ENCODE results near the gene SCTR.
A peak's percentile ranks its signal among the peaks of the same experiment; 100 is the strongest.

The SCTR gene

DNA sequence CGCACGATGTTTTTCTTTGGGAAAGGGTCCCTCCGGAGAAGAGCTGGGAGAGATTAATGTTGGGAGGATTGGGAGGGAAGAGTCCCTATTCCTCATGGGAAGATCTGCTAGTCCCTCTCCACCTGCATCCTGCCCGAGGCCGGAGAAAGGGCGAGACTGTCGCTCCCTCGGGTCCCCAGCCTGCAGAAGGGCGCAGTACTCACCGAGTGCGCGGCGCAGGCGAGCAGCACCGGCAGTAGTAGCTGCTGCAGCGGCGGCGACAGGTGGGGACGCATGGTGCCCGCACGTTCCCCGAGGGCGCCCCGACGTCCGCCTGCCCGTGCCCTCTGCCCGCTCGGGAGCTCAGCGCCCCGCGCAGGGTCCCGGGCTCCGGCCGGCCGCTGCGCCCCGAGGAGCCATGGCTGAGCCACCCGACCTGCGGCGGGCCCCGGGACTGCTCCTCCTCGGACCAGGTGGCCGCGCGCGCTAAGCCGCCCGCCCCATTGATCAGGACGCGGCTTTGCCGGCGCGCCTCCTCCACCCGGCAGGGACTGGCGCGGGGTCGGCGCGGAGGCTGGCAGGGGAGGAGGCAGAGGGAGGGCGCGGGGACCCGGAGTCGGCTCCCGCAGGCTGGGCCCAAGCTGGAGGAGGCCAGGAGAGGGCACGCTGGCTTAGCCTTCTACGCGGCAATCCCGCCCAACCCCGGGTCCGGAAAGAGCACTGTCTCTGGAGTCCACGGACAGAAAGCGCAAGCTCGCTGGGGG is at the start of gene SCTR:
SCTR (minus strand) TSS at position 532 of the 743 bp plus-strand sequence; CDS start at position 275, 257 bp downstream.
- DNase-seq: no peak

DNA sequence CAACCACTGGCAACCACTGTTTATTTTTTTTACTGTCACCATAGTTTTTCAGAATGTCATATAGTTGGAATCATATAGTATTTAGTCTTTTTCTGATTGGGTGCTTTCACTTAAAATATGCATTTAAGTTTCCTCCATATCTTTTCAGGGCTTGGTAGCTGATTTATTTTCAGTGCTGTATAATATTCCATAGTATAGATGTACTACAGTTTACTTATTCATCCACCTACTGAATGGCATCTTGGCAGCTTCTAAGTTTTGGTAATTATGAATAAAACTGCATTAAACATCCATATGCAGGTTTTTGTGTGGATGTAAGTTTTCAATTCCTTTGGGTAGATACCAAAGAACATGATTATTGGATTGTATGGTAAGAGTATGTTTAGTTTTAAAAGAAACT is 43.0 kb upstream of the SCTR start:
- no peak for DNase-seq

- no peak for DNase-seq
Measured at GRCh38 chr2:119565481-119565880, 41.2 kb upstream of the SCTR start.

DNA sequence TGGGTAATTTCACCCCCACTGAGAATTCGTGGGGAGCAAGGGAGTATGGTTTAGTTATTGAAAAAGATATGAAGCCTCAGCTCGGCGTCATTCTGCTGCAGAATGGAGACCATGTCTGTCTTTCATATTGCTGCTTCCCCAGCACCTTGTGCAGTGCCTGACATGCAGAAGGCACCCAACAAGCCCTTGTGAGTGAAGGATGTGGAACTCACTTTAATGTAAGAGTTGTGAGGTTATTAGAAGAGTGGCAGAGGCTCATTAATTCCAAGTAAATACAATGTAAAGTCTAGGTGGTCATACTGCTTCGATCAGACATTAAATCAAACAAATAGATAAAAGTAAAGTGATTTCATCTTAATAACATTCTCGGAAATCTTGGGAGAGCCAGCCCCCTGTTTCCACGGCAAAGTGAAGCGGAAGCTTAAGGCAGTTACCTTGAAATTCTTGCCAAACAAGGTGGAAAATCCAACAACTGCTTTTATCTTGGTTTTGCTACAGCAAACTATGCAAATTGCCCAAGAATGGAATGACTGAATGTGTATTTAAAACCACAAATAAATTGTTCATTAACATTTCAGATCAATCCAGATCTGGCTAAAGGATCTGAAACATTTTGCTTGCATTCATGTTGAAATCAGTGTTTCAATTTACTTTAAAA is 29.5 kb upstream of the SCTR start:
- no peak for DNase-seq

DNA sequence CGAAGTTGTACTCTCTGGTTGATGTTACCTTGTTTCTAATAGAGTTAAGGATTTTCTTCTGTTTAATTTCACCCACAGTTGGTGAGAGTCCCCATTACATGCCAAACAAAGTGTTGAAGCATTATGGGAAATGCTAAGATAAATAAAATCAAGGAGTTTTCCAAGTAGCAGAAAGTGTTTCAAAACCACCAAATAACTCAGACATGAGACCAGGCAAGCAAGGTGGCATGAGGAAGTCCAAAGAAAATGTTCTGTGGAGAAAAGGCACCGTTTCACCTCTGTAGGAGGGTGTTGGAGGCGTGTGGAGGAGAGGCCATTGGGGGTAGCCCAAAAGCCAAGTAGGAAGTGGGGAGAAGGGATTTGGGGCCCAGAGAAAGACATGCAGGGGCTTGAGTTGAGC is 28.6 kb upstream of the SCTR start:
- no peak for DNase-seq

DNA sequence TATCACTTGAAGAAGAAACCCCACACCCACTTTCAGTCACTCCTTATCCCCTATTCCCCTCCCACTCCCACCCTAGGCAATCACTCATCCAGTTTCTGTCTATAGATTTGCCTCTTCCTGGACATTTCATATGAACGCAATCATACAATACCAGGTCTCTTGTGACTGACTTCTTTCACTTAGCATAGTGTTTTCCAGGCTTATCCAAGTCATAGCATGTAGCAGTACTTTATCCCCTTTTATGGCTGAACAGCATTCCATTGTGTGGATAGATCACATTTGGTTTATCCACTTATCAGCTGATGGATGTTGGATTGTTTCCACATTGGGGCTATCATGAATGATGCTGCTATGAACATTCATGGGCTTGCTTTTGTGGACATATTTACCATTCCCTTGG is 26.6 kb upstream of the SCTR start:
- no peak for DNase-seq

- no peak for DNase-seq
Measured at GRCh38 chr2:119550346-119550745, 26.1 kb upstream of the SCTR start.

GRCh38 chr2:119549241-119549640 is 25.0 kb upstream of the SCTR start:
- no peak for DNase-seq

DNA sequence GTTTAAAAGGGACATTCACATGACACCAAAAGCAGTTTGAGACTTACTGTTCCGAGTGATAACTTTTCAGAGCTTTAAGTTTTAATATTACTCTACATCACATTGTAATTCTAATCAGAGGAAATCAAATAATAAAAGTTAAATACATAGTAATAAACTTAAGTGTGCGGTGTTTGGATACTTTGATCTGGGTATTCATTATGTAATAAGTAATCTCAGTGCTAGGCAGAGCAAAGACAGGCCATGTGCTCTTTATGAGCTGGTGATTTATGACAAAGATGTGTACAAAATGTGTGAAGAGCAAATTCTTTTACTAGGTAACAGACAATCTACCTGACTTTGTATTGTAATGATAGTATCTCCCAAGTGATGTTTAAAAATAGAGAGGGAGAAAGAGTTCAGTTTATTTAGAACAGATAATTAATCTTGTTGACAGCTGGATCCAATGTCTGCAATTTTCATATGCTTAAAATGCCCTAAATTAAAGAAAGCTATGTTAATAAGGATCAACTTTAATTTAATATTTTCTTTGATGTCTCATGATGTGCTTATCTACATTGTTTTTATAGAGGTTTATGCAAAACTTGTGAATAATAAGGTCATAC is 24.3 kb upstream of the SCTR start:
- DNase-seq: no peak

GRCh38 chr2:119546447-119546767 is 22.1 kb upstream of the SCTR start:
- DNase-seq: no peak

GRCh38 chr2:119545754-119546446 is 21.6 kb upstream of the SCTR start:
- no peak for DNase-seq

DNA sequence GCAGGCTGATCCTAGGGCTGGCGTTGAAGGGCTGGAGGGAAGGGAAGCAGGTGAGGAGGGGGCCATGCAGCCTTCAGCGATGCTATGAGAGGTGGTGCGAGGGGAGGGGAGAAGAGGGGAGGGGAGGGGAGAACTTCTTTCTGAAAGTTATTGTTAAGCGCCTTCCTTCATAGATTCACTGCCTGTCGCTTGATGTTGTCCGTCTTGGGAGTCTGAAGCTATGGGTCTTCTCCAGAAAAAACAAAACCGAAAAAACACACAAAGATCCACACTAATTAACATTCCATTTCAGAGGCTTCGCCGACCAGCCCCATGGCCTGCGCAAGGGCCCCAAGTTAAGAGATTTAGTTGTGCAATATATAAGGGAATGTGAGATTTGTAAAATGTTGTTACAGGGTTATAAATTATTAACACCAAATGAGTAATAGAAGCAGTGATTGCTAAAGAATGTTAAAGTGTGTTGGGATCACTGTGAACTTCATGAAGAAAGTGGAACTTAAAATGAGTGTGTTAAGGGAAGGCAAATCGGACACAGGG is 20.7 kb upstream of the SCTR start:
- DNase-seq: no peak

DNA sequence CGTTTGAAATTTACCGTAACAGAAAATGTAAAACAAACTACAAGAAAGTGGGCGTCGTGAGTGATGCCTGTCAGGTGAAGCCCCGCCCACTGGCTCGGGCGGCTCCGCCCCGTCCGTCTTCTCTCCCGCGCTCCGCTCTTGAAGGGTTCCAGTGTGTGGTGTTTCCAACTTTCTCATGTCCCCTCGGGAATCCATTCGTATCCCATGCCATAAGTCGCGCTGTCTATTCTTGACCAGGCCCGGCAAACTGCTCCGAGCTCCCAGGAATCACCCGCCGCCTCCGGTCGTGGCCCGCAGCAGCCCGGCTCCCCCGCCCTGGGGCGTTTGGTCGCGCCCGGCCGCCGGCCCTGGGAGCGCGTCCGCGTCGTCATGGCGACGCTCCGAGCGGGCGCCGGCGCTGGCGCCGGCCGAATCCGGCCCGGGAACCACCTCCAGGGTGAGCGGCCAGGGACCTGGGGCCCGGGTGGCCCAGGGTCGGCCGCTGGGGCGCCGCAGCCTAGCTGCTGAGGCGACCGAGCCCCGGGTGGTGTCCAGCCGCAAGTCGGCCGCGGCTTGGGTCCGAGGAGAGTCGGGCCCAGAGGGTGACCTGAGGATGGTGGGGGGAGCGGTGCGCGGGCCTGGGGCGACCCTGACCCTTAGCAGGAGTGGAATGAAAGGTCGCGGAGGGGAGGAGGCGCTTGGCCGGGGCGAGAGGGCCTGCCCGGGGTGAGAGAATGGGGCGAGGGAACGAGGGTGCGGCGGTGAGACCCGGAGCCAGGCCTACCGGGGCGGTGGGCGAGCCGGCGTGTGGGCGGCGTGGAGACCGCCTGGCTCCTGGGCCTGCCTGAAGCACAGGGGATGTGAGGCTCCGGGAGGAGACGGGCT is 20.0 kb upstream of the SCTR start, which contains the start of gene CFAP221:
CFAP221 (plus strand) TSS at position 375 of the 864 bp plus-strand sequence. CDS start 1,683 bp downstream, outside the sequence.
- peak in 12 of 14 donors; percentile 9 to 86 (median 58) for DNase-seq

DNA sequence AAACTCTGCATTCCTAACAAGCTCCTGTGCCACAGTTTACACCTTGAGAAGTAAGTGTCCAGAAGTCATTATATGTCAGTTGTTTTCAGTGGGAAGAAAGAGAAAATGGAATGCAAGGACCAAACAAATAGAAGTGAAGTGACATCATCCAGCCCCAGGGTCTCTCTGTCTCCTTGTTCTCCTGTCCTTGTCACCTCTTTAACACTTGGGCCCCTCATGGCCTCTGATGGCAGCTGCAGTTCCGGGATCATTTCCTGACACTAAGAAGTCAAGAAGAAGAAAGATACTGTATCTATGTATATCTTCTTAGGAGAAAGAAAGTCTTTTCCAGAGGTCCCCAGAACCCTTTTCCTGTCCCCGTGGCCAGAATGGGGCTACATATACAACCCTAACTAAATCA is 17.2 kb upstream of the SCTR start:
- no peak for DNase-seq

DNA sequence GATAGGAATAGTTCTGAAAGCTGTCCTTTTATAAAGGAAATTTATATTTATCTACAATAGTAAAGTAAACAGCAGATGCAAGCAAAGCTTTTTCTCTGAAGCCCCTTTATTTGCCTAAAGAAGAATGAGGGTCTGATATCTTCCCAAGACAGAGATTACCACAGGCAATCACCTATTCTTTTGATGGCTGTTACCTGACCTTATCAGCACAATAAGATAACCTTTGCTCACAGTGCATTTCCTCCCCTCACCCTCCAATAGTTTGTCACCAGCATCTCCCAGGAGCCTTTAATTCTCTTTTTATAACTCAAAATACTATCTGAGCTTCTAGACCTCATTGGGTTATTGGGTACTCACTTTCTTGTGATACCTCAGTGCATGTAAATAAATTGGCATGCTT is 13.5 kb upstream of the SCTR start:
- no peak for DNase-seq

GRCh38 chr2:119536707-119537106 is 12.4 kb upstream of the SCTR start:
- no peak for DNase-seq

DNA sequence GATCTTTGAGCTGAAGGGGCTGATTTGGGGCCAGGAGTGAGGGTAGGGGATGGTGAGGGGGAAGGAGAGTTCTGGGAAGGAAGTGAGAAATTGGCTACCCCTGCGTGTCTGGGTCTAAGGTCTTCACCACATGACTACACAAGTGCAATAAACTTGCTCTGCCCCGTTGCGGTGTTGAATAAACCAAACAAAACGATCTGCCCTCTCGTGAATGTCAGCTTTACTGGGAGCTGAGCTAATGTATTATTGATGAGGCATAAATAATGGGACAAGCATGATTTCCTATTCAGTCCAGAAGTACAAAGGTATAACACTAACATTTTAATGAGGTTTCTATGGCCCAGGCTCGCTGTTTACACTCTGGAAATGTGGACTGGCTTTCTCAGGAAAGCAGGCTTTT is 11.9 kb upstream of the SCTR start:
- DNase-seq: no peak

DNA sequence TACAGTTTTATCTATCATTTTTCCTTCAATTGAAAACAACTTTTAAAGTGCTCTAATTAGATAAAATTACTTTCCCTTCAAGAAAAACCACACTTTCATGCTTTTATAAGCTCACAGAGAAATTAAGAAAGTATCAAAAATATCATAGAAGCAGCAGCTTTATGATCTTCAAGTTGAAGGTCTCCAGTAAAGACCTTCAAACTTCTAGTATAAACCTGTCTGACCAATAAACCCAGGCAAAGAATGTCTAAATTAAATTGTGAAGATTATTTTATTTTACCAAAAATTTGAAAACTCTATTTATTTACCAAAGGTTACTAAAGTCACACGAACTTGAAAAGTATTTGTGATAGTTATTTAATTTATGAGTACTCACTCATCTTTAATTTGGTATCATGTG is 9.3 kb upstream of the SCTR start:
- no peak for DNase-seq

DNA sequence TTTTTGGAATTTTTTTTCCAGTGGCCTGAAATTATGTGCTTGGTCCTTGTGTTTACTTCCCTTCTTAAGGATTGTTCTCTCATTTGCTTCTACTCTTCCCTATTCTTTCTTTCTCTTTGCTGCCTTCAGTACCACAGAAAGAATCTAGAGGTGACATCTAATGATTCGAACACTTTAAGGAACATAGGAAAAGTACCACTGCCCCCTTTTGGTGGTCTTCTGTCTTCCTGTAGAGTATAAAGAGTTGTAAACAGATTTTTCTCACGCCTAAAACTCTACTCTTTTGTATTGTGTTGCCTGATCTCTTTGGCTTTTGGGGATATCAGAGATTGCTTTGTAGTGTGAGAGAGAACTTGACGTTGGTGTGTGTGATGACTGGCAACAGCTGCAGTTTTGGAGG is 7.0 kb upstream of the SCTR start:
- no peak for DNase-seq

- no peak for DNase-seq
Measured at GRCh38 chr2:119527999-119528398, 3.7 kb upstream of the SCTR start.

DNA sequence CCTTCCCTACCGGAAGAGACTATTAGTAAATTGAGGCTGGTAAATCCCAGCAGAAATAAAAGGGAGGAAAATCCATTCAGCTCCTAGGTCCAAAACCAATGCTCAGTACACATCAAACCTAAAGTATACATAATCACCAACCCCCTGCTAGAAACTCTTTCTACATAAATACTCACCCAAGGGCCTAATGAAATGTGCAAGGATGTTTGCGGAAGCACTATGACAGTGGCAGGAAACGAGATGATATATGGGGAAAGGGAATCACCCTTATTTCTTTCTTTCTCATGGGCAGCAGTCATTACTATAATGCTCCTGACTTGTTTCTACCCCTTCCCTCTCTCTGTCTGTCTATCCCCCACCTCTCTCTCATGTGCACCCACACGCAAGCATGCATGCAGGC is 1.3 kb upstream of the SCTR start:
- DNase-seq: no peak

DNA sequence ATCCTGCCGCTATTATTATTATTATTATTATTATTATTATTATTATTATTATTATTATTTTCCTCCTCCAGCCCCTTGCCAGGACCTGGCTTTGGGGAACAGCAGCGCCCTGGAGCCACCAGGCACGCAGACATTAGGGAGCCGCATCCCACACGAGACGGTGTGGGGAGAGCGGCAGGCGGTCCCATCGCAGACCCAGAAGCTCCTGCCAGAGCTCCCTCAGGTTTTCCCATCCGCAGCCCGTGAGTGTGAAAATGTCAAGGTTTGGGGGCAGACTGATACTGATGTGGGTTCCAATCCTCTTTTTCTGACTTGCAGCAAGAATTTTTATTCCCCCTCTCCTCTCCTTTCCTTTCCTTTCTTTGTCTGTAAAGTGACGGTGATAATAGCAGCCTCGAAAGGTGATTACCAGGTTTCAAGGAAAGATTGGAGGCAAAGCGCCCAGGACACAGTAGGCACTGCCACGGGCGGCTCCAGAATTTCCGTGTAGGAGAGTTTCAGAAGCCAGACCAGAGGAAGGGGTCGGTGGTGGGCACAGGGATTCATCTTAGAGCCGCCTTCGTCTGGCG is 816 bp downstream of the SCTR start:
- DNase-seq: no peak

Data from C1 segment of cervical spinal cord (tissue), 14 donors.